Left lobe of liver (tissue), 2 donors: ENCODE data around the gene WDR76. TPM values are rescaled to one million over a fixed set of nuclear protein-coding genes. Genes with fewer than 3 reads are reported as not detected.
"Not testable (repeated sequence)": the region's sequence is repeated elsewhere in the genome, so short reads cannot be mapped to it uniquely, and the experiment has no call there.

ENCODE experiments used
- ATAC-seq: fragments of 200-7000 bp; cut with Tn5 transposase; one replicate; pipeline ENCODE4 v1.9.1; 2020; ENCODE audit warnings: mild to moderate bottlenecking, moderate library complexity
- DNase-seq: peaks from one replicate; pipeline ENCODE4 v3.0.0-alpha.2; 2020; ENCODE audit warnings: low spot score
- total RNA-seq: library from RNA; stranded (reverse); gene quantifications from one replicate; pipeline ENCODE4 v1.2.1, GENCODE V29; 2021
- donor health status: DM: no; HTN: no; CAD: no; lungs with moderate emphysema.
- donor health status: DM: no; HTN: yes; CAD: no.

Gene WDR76
- total RNA-seq, 1 donor from 2014 or later, result 0.86 TPM

DNA sequence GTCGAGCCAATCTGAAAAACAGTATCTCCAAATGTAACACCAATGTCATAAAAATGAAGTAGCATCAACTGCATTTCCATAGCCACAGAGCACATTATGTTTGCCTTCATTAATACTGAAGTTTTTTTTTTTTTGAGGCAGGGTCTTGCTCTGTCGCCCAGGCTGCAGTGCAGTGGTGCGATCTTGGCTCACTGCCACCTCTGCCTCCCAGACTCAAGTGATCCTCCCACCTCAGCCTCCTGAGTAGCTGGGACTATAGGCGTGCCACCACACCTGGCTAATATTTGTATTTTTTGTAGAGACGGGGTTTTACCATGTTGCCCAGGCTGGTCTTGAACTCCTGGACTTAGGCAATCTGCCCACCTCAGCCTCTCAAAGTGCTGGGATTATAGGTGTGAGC is 11.7 kb upstream of the WDR76 start:
- not testable (repeated sequence) for ATAC-seq
- DNase-seq, result peak; percentile 38

DNA sequence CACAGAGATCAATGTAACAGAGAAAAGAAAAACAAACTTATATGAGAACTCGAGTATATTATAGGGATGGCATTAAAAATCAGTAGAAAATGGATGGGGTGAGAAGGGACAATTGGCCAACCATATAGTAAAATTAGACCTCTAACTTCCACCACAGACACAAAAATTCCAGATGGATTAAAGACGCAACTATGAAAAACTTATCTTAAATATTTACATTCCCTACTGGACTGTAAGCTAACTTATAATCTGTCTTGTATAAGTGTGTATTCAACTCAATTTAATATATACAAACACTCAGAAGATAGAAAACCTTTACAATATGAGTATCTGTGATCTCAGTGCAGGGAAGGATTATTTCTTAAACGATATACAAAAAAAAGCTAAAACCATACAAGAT is 5.3 kb upstream of the WDR76 start:
- DNase-seq (no peak), ATAC-seq (no peak)

DNA sequence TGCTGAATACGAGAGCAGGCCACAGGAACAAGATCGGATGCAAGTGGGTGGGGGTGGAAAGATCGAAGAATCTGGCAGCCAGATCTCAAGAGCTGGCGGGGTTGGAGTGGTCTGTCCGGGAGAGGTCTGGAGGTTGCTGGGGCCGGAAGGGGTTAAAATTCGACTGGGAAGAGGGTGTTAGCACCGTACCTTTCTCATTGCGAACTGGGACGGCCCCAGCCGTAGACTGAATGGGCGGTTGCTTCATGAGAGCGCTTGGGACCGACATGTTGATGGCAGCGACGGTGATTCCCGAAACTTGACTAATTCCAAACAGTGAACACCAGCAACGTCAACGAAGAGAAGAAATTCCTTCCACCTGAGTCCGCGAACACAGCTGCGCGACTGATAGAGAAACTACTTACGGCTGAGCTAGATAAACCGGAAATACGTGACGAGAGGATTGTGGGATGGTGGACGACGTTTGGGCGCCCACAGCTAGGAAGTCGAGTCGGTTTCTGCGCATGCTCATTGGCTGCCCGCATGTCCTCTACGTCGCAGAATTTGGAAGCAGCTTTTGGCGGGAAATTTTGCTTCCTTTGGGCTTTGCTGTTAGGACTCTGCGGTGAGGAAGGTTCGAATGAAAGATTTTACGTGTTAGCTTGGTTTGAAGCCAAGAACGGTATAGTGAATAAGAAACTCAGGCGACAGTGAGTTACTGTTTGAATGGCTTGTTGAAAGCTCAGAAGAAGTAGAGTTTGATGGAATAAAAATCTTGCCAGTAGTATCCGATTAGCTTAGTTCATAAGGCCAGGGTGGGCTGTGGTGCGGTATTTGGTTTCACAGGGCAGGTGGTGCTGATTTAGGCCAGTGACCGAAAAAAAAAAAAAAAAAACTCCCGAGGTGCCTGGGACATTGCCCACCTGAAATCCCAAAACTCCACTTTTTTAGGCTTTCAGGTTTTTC is 2.2 kb upstream of the WDR76 start, which contains the start of gene MFAP1:
Gene MFAP1, minus strand, starts transcription at position 389 of the 945 bp plus-strand sequence. Its CDS starts 121 bp downstream, at position 268.
- ATAC-seq, result peak; percentile 95
- DNase-seq, result peak; percentile 97

DNA sequence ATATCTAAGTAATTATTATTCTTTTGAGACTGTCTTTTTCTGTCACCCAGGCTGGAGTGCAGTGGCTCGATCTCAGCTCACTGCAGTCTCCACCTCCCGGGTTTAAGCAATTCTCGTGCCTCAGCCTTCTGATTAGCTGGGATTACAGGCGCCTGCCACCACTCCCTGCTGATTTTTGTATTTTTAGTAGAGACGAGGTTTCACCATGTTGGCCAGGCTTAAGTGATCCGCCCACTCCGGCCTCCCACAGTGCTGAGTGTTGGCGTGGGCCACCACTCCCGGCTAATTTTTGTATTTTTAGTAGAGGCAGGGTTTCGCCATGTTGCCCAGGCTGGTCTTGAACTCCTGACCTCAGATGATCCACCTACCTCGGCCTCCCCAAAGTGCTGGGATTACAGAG is 1.5 kb upstream of the WDR76 start:
- not testable (repeated sequence) for DNase-seq, ATAC-seq

DNA sequence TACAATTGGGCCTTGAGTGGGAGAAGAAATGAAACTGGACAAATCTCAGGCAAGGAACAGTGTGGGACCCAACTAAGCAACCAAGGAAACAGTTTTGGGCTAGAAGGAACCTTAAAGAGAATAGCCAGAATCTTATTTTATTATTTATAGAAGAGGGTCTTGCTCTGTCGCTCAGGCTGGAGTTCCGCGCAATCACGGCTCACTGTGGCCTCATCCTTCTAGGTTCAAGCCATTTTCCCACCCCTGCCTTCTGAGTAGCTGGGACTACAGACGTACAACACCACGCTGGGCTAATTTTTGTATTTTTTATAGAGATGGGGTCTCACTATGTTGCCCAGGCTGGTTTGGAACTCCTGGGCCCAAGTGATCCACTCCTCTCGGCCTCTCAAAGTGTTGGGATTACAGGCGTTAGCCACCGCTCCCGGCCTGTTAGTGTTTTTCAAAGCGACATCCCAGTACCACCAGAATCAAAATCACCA is 734 bp upstream of the WDR76 start:
- DNase-seq, result no peak
- ATAC-seq, result no peak

DNA sequence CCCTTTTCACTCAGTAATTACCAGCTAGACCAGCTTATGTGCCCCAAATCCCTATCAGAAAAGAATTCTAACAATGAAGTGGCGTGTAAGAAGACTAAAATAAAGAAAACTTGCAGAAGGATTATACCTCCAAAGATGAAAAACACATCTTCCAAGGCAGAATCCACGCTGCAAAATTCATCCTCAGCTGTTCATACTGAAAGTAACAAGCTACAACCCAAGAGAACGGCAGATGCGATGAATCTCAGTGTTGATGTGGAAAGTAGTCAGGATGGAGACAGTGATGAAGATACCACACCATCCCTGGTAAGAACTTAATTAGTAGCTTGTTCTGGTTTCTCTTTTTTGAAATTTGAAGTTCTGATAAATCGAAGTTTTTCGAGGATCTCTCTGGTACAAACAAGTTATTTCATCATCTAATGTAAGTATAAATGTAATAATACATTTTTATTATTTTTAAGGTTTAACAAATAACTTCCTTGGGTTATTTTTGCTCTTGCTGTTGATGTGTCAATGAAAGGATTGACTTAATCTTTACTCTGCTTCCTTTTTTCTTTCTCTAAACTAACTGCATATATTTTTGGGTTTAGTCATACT is 1.4 kb downstream of the WDR76 start:
- DNase-seq, result no peak
- ATAC-seq, result no peak

DNA sequence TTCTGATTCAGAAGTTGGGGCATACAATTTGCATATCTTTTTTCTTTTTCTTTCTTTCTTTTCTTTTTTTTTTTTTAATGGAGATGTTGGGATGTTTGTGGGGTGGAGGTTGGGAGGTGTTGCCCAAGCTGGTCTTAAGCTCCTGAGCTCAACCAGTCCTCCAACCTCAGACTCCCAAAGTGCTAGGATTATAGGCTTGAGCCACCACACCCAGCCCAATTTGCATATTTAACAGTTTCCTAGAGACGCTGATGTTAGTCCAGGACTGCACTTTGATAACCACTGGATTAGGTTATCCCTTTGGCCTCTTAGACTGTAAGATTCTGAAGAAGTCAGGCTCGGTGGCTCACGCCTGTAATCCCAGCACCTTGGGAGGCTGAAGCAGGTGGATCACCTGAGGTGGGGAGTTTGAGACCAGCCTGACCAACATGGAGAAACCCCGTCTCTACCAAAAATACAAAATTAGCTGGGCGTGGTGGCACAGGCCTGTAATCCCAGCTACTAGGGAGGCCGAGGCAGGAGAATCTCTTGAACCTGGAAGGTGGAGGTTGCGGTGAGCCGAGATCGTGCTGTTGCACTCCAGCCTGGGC is 3.2 kb downstream of the WDR76 start:
- ATAC-seq, DNase-seq: not testable (repeated sequence)

DNA sequence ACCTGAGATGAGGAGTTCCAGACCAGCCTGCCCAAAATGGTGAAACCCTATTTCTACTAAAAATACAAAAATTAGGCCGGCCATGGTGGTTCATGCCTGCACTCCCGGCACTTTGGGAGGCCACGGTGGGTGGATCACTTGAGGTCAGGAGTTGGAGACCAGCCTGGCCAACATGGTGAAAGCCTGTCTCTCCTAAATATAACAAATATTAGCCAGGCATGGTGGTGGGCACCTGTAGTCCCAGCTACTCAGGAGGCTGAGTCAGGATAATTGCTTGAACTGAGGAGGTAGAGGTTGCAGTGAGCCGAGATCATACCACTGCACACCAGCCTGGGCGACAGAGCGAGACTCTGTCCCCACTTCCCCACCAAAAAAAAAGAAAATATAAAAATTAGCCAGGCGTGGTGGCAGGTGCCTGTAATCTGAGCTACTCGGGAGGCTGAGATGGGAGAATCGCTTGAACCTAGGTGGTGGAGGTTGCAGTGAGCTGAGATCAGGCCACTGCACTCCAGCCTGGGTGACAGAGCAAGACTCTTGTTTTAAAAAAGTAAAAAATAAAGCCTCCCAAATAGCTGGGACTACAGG is 4.0 kb downstream of the WDR76 start:
- not testable (repeated sequence) for ATAC-seq, DNase-seq

DNA sequence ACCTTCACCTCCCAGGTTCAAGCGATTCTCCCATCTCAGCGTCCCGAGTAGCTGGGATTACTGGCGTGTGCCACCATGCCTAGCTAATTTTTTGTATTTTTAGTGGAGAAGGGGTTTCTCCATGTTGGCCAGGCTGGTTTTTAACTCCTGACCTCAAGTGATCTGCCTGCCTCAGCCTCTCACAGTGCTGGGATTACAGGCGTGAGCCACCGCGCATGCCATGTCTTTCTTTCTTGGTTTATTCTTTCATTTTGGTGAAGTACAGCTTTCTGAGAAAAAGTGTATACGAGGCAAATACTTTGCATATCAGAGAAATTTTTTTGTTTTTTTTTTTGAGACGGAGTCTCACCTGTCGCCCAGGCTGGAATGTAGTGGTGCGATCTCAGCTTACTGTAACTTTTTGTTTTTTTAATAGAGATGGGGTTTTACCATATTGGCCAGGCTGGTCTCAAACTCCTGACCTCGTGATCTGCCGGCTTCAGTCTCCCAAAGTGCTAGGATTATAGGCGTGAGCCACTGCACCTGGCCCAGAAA is 4.8 kb downstream of the WDR76 start:
- not testable (repeated sequence) for DNase-seq, ATAC-seq

DNA sequence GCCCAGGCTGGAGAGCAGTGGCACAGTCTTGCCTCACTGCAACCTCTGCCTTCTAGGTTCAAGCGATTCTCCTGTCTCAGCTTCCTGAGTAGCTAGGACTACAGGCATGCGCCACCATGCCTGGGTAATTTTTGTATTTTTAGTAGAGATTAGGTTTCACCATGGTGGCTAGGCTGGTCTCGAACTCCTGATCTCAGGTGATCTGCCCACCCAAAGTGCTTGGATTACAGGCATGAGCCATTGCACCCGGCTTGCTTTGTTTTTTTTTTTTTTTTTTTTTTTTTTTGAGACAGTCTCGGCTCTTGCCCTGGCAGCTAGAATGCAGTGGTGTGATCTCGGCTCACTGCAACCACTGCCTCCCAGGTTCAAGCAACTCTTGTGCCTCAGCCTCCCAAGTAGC is 5.7 kb downstream of the WDR76 start:
- not testable (repeated sequence) for ATAC-seq, DNase-seq

DNA sequence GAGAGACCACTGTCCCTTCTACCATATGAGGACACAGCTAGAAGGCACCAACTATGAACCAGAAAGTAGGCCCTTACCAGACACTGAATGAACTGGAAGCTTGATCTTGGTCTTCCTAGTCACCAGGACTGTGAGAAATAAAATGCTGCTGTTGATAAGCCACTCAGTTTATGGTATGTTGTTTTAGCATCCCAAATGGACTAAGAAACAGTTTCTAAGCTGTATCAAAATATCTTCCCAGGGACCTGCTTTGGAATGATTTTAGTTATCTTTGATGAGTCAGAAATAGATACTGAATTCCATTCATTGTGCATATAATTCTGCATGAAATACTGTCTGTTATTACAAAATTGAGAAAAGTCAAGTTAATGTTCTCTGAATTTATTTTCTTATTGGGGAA is 18.6 kb downstream of the WDR76 start:
- ATAC-seq, result no peak
- no peak for DNase-seq

DNA sequence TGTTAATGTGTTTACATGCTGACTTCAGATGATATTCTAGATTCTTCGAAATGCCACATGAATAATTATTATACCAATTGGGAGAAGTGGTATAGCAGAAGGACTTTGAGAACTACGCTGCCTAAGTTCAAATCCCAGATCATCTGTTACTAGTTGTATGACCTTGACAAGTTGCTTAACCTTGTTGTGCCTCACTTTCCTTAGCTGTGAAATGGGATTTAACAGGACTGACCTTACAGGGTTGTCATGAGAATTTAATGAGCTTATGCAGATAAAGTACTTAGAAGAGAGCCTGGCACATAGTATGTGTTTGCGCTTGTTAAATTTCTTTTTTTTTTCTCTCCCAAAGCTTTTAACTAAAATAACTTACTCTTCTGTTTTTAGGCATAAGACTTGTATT is 24.4 kb downstream of the WDR76 start:
- no peak for DNase-seq
- ATAC-seq, result no peak

DNA sequence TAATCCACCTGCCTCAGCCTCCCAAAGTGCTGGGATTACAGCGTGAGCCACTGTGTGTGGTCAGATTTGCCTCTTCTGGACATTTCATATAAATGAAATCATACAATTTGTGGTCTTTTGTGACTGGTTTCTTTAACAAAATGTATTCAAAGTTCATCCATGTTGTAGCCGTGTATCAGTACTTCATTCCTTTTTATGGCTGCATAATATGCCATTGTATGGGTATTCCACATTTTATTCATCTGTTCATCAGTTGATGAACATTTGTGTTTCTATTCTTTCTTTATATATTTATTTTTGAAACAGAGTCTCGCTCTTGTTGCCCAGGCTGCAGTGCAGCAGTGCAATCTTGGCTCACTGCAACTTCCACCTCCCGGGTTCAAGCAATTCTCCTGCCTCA is 25.8 kb downstream of the WDR76 start:
- DNase-seq (no peak), ATAC-seq (no peak)

DNA sequence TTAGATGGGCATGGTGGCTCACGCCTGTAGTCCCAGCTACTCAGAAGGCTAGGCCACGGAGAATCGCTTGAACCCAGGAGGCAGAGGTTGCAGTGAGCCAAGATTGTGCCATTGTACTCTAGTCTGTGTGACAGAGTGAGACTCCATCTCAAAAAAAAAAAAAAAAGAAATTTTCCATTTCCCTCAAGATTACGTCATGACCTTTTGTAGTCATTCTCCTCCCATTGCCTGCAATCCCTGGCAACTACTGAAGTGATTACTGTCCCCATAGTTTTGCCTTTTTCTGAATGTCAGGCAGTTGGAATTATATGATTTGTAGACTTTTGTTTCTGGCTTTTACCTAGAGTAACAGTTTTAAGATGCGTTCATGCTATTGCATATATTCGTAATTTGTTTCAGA is 28.0 kb downstream of the WDR76 start:
- DNase-seq (no peak), ATAC-seq (no peak)

DNA sequence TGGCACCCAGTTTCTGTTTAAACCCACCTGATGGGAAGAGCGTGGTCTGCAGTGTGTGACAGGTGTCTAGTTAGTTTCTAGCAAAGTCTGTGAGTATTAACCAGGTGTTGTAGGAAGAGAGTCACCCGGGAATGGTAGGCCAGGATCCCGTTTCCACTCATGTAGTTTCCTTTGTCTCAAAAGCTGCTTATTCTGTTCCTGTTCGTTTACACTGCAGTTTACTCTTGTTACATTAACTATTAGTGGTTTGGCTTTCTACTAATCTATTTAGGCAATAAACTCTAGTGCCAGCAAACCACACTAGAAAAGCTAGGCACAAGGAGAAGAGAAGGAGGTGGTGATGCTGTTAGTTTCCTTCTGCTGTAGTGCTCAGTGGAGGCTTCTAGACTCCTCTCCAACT is 32.7 kb downstream of the WDR76 start:
- ATAC-seq (no peak), DNase-seq (no peak)

DNA sequence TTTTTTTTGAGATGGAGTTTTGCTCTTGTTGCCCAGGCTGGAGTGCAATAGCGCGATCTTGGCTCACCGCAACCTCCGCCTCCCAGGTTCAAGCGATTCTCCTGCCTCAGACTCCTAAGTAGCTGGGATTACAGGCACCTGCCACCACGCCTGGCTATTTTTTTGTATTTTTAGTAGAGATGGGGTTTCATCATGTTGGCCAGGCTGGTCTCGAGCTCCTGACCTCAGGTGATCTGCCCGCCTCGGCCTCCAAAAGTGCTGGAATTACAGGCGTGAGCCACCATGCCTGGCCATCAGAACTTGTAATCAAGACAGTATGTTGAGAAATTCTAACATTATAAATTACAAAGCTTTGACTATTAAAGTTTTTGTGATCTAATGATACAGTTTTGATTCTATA is 39.8 kb downstream of the WDR76 start:
- ATAC-seq, DNase-seq: not testable (repeated sequence)

DNA sequence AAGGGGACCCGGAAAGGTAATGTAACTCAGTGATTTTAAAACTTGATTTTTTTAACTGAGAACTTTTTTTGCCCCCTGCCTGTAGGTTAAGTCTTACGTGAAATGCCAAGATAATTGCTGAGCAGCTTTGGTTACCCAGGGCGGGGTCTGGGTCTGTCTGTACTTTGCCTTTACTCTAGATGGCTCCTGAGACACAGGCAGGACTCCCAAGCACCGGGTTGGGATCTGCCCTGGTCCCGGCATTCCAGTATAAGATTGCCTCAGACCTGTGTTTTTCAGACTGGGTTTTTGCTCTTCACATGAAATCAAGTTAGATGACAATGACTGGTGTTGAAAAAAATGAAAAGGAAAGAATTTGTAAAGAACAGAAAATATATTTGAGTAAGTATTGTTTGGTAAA is 40.3 kb downstream of the WDR76 start:
- ATAC-seq, result no peak
- DNase-seq, result no peak

DNA sequence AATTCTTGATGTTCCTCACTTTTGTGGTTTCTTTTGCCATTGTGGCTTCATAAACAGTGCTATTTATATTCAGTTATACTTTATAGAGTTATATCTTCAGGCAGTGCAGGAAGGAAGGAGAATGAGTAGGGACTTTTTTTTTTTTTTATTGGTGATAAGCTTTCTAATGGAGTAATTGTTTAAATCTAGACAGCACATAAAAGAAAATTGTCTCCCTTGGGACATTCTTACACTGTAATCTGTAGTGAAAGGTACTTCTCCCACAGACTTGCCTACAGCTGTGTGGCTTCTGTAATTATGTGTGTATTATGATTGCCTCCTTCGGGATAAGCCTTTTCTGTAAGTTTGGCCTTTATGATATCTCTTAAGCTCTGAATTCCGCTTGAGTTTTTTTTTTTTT is 41.6 kb downstream of the WDR76 start:
- DNase-seq (no peak), ATAC-seq (no peak)

DNA sequence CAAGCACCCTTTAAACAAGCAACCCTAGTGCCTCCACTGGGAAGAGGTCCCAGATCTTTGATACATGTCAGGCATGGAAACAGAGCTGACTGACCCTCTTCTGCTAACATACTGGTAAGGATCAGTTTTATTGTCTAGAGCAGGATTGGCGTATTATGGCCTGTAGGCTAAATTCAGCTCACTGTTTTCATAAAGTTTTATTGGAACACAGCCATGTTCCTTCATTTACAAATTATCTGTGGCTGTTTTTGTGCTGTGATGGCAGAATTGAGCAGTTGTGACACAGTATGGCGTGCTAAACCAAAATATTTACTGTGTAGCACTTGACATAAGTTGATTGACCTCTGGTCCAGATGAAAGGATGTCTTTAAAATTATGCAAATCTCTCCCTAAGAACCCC is 45.0 kb downstream of the WDR76 start:
- ATAC-seq, result no peak
- no peak for DNase-seq

DNA sequence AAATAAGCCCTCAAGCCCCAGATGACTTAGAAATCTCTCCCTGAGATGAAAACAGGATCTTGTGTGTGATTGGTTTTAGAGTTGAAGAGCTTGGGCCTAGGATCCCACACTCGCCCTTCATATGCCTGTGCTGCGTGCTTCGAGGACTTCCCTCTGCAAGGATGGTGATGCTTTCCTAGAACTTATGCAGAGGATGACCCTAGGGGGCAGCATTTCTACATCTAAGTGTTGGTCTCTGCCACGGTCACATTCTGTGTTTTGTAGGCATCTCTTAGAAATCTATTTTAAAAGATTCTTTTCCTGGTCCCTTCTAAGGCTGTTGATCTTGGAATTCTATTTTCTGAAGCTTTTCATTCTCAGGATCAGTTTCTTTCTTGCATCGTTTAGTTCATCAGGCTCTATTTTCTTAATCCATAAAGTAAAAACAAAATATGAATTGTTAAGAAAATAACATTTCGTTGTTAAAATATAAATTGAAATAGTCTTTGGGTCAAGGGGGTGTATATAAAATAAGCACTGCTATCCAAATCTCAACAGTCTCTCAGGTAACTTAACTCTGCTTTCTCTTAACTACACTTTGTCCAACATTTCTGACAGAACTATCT is 45.7 kb downstream of the WDR76 start:
- DNase-seq (no peak), ATAC-seq (peak; percentile 89)

DNA sequence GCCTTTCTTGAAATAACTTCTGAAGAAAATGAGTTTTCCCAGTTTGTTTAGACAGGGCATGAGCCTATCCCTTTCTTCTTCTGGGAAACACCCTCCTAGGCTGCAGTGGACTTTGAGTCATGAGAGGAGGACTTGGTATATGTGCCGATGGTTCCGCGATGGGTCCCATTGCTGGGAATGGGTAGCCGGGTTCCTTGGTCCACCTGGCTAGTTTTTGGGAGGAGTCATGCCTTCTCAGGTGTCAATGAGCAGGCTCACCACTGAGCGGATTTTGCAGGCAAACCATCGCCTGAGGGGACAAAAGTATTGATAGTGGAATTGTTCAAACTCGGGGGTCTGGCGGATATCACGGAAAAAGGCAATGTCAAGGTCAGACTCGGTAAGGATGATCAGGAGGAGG is 46.8 kb downstream of the WDR76 start:
- ATAC-seq (no peak), DNase-seq (no peak)
